NCI-H748 (cell line): ENCODE results near the gene RASGEF1C.
"Not testable (repeated sequence)": the region's sequence is repeated elsewhere in the genome, so short reads cannot be mapped to it uniquely, and the experiment has no call there.

ENCODE experiments used
- DNase-seq: peaks from one replicate; lab custom pipeline; 2025; ENCODE audit not compliant: unreplicated experiment; lab: John Stamatoyannopoulos, UW

The RASGEF1C gene

DNA sequence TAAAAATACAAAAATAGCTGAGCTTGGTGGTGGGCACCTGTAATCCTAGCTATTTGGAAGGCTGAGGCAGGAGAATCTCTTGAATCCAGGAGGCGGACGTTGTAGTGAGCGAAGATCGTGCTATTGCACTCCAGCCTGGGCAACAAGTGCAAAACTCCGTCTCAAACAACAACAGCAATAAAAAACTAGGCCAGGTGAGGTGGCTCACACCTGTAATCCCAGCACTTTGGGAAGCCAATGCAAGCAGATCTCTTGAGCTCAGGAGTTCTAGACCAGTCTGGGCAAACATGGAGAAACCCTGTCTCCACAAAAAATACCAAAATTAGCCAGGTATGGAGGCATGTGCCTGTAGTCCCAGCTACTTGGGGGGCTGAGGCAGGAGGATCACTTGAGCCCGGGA is 84.3 kb downstream of the RASGEF1C start:
- not testable (repeated sequence) for DNase-seq

GRCh38 chr5:180122875-180123274 is 86.1 kb downstream of the RASGEF1C start:
- no peak for DNase-seq

- DNase-seq, result no peak
Observed at GRCh38 chr5:180121826-180122413, 87.1 kb downstream of the RASGEF1C start.

GRCh38 chr5:180120237-180121101 is 88.5 kb downstream of the RASGEF1C start:
- no peak for DNase-seq

- DNase-seq, result no peak
Observed at GRCh38 chr5:180119903-180120236, 89.1 kb downstream of the RASGEF1C start.

GRCh38 chr5:180119031-180119902 is 89.7 kb downstream of the RASGEF1C start:
- no peak for DNase-seq

DNA sequence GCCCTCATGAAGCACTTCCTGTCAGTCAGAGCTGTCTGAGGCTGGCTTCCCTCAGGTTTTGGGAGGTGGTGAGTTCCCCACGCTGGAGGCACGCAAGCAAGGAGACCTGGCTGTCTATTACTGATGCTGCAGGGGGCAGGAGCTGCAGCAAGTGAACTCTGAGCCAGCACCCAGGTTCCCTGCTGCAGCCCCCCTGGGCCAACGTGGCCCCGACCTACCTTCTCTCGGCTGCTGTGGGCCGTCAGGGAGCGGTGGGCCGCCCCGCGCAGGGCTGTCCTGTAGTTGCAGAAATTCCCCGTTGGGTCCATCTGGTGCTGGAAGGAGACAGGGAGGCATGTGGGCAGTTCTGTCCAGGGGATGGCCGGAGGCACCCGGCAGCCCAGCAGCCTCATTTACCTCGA is 90.6 kb downstream of the RASGEF1C start:
- DNase-seq, result no peak

- peak; percentile 35 for DNase-seq
Observed at GRCh38 chr5:180117000-180117725, 91.8 kb downstream of the RASGEF1C start.

GRCh38 chr5:180116077-180116999 is 92.7 kb downstream of the RASGEF1C start:
- no peak for DNase-seq

DNA sequence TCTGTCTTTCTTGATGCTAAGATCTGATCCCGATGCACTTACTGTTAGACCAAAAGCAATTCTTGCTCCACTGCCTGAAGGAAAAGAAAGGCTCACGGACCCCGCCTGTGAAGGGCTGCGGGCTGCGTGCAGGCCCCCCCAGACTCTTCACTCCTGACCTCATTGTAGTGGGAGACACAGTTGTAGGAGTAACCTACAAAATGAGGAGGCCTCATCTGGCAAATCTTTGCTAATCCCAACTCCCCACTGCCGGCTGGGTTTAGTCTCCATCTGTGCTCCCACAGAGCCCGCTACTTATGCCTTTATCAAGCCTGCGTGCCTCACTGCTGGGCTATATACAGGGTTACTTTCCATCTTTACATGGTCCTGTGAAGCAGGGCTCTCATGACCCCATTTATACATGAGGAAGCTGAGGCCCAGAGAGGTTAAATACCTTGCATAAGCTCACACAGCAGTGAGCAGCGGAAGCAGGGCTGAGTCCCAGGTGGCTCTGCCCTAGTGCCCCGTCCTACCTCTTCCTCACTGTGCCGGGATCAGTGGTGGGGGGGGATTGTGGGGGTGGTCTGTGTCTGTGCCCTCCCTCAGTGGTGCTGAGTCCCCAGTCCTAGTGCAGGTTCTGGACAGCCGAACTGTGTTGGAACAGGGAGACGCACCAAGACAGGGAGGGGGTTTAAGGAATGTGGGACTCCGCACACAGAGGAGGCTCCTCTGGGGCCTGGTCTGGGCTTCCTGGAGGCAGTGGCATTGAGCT is 93.5 kb downstream of the RASGEF1C start:
- no peak for DNase-seq

GRCh38 chr5:180114304-180115003 is 94.6 kb downstream of the RASGEF1C start:
- no peak for DNase-seq

DNA sequence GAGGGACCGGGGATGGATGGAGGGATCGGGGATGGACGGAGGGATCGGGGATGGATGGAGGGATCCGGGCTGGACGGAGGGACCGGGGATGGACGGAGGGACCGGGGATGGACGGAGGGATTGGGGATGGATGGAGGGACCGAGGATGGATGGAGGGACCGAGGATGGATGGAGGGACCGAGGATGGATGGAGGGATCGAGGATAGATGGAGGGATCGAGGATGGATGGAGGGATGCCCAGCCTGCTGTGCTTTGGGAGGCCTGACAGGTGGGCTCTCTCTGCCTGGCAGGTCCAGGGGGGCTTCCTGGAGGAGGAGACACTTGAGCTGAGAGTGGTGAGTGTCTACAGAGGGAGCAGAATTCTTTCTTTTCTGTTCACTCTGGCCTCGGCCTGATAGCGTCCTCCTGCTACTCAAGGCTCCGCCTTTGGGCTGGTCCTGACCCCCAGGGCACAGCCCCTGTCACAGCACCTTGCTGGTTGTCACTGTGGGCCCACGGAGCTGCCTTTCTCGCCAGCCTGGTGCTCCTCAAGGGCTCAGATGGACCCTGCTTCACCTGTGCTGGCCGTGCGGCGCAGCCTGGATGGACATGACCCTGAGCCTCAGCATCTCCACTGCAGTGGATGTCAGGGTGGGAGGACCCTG is 95.2 kb downstream of the RASGEF1C start:
- DNase-seq, result no peak

- DNase-seq, result no peak
Observed at GRCh38 chr5:180112181-180112861, 96.7 kb downstream of the RASGEF1C start.

DNA sequence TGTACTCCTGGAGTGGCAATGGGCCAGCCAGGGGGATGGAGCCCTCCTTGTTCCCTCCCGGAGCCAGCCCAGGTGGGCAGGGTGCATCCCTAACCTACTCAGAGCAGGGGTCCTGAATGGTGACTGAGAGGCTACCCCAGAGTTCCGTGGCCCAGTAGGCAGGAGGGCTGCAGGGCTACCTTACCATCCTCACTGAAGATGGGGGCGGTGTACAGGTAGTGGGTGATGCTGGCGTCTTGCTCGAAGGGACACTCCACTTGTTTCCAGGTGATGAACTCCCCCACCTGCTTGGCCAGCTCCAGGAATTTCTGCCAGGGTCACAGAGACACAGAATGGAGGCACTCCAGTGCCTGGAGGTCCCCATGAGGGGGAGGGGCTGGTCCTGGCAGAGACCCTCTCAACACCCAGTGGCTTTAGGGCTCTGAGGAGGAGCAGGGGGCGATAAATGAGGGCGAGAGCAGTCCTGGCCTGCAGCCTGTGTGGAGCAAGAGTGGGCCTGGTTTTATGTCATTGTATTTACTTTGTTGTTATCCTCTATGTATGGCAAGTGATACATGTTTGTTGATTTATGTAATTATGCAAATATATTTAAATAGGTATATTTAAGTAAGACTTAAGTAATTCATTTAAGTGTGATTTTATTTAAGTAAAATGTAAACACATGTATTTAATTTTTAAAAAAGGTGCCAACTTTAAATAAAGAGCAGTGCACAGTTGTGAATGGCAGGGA is 97.6 kb downstream of the RASGEF1C start:
- no peak for DNase-seq

- no peak for DNase-seq
Observed at GRCh38 chr5:180109920-180110319, 99.1 kb downstream of the RASGEF1C start.

- no peak for DNase-seq
Observed at GRCh38 chr5:180107005-180107404, 102.0 kb downstream of the RASGEF1C start.

DNA sequence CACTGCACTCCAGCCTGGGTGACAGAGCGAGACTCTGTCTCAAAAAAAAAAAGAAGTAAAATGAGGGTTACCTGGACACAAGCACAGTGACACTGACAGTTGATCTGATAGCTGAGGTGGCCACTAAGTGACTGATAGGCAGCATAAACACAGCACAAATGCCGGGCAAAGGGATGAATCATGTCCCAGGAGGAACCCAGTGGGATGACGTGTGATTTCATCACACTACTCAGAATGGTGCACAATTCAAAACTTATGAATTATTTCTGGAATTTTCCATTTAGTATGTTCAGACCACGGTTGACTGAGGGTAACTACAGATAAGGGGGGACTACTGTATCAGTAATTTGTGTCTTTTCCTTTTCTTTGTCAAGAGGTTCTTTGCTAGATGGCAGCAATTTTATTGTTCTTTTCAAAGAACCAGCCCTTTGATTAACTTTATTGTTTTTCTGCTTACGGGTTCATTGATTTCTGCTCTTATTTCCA is 103.1 kb downstream of the RASGEF1C start:
- no peak for DNase-seq
